GM19099 (cell line): ENCODE data around the gene ZNF396.

Source experiments
- POLR2A ChIP-seq: IDR thresholded peaks from 3 replicates; pipeline ENCODE4 v1.6.1; 2011; ENCODE audit warnings: low read depth; ENCODE audit not compliant: insufficient read length; ENCODE audit errors: extremely low read depth

The ZNF396 gene

DNA sequence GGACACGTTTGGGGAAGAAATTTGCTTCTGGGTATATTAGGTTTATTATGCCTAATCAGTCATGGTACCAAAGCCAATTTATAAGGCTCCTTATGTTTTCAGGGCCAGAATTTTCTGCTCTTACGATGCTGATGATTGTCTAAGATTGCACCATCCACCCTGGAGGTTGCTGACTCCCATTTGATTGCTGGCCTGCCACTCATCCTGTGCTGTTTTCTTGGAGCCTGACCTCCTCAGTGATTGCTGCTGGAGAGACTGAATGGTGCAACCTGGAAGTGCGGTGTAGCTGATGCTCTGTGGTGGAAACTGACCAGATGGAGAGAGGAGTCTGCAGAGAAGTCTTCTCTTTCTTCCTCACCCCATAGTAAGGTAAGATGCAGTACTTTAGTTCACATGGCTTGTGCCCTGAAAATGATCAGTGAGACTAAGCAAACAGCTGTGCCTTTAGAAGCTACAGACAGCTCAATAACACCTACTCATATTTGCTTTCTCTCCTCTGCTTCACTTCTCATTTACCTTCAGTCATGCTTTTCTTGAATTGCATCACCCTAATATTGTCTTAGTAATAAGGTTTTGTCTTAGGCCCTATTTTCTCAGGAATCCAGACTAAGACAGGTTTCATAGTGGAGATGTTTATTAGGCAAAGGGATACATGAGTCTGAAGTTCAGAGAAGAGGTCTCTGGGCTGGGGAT, 50.3 kb downstream of the ZNF396 start:
- TF ChIP-seq POLR2A, result no peak

DNA sequence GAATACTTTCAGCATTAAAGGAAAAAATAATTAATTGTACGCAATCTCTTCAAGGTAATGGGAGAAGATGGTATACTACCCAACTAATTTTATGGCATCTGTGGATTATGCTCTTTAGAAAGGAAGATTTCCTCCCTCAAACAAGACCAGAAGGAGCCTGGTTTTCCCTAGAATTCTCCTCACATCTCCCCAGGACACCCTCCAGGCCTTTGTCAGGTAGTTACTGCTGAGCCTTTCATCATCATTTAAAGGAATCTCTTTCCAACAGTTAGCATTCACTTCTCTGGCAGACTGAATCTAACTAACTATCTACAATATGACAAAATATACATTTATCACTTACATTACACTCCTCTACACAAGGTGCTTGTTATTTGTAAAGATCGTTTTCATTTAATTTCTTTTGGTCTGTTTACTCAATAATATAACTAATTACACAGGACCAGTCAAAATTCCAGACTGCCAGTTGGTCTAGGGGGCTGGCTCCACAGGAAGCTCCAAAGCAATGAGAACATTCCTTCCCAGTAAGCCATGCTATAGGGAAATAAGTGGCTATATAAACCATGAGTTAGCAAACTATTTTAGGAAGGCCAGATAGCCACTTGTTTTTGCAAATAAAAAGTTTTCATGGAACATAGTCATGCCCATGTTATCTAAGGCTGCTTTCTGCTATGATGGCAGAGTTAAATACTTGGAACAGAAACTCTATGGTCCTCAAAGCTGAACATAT, 52.0 kb downstream of the ZNF396 start:
- no peak for TF ChIP-seq POLR2A

DNA sequence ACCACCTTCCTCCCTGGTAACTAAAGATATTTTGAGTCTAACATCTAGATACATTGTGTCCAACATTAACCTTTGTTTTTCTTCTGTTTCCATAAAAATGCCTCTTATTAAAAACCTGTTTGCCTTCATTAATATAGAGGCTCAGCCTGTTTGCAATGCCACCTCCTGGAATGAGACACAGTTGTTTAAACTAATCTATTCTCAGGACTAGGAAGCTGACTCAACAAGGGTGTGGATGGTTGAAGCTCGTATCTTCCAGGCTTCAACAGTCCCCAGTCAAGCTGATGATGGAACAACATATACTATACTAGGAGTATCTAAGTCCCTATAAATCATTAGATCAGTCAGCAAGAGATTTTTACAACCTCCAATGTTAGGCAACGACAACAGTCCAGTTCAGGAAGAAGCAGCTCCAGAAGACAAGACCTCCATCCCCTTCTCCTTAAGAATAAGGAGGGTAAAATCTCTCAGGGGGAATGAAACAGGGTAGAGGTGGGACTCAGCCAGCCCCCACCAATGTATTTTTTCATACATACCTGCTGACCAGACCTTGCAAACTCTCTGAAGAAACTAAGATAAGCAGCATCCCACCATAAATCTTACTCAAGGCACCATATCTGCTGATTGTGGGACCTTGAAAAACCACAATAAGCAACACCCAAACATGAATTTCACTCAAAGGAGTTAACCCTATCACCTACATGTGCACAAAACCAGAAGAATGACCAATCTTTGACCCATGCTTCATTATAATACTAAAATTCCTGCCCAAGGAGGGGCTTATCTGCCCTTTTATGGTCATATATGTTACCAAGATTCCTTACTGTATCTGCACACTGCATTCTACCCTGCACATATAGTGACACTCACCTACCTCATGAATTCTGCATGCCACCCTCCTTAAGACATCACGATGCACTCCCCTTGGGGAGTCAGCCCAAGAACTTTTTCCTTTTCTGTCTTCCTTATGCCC, 54.4 kb downstream of the ZNF396 start:
- no peak for TF ChIP-seq POLR2A
